ENCODE results near the gene STON1.

Gene STON1

GRCh38 chr2:48504647-48505327 is 25.2 kb upstream of the STON1 start:
- Histone ChIP-seq H3K4me2 (no peak overlapping the region), H3K4me1 (ENCODE audit: low read depth, poor library complexity, severe bottlenecking) (peaks cover 10% of the 10 kb centered on the region), H3K27me3 (ENCODE audit: insufficient read depth, low read depth) (no peaks in the 10 kb centered on the region), H3K9ac (no peak overlapping the region), H4K20me1 (ENCODE audit: insufficient read depth) (no peaks in the 10 kb centered on the region), H3K36me3 (ENCODE audit: insufficient read depth) (no peaks in the 10 kb centered on the region; the same call in 1 of the 2 replicates), H3K27ac (no peak overlapping the region), H2AFZ (ENCODE audit: low read depth) (no peak overlapping the region), H3K4me3 (IDR thresholded peaks at IDR 0.05; ENCODE audit: insufficient read depth, low read depth, low read length) (no peak overlapping the region), H3K79me2 (ENCODE audit: insufficient read depth, low read depth) (no peaks in the 10 kb centered on the region)
- TF ChIP-seq, protein P1, sequence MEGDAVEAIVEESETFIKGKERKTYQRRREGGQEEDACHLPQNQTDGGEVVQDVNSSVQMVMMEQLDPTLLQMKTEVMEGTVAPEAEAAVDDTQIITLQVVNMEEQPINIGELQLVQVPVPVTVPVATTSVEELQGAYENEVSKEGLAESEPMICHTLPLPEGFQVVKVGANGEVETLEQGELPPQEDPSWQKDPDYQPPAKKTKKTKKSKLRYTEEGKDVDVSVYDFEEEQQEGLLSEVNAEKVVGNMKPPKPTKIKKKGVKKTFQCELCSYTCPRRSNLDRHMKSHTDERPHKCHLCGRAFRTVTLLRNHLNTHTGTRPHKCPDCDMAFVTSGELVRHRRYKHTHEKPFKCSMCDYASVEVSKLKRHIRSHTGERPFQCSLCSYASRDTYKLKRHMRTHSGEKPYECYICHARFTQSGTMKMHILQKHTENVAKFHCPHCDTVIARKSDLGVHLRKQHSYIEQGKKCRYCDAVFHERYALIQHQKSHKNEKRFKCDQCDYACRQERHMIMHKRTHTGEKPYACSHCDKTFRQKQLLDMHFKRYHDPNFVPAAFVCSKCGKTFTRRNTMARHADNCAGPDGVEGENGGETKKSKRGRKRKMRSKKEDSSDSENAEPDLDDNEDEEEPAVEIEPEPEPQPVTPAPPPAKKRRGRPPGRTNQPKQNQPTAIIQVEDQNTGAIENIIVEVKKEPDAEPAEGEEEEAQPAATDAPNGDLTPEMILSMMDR (conservative IDR thresholded peaks at IDR 0.05; ENCODE audit: low read depth, low read length), result no peak

DNA sequence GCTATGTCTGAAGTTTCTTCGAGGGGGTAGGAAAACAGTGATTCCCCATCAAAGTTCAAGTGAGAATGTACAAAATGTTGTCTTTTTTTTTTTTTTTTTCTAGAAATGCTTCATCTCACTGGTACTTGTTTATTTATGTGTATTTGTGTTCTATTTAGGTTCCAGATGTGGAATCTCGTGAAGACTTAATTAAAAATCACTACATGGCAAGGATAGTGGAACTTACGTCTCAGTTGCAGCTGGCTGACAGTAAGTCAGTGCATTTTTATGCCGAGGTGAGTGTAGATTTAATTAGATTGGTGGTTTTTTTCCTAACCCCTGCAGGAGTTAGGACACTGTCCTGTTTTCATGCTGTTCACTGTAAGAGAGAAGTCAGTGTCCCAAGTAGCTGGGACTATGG is 22.8 kb upstream of the STON1 start:
- Histone ChIP-seq H2AFZ (ENCODE audit: low read depth) (no peak overlapping the region), H3K4me2 (no peak overlapping the region), H3K9ac (no peak overlapping the region), H3K4me3 (IDR thresholded peaks at IDR 0.05; ENCODE audit: insufficient read depth, low read depth, low read length) (no peak overlapping the region), H3K4me1 (ENCODE audit: low read depth, poor library complexity, severe bottlenecking) (peaks cover 10% of the 10 kb centered on the region), H4K20me1 (ENCODE audit: insufficient read depth) (no peaks in the 10 kb centered on the region), H3K36me3 (ENCODE audit: insufficient read depth) (no peaks in the 10 kb centered on the region; the same call in 1 of the 2 replicates), H3K27me3 (ENCODE audit: insufficient read depth, low read depth) (no peaks in the 10 kb centered on the region), H3K27ac (no peak overlapping the region), H3K79me2 (ENCODE audit: insufficient read depth, low read depth) (no peaks in the 10 kb centered on the region)
- TF ChIP-seq, protein P1 (conservative IDR thresholded peaks at IDR 0.05; ENCODE audit: low read depth, low read length), result no peak

DNA sequence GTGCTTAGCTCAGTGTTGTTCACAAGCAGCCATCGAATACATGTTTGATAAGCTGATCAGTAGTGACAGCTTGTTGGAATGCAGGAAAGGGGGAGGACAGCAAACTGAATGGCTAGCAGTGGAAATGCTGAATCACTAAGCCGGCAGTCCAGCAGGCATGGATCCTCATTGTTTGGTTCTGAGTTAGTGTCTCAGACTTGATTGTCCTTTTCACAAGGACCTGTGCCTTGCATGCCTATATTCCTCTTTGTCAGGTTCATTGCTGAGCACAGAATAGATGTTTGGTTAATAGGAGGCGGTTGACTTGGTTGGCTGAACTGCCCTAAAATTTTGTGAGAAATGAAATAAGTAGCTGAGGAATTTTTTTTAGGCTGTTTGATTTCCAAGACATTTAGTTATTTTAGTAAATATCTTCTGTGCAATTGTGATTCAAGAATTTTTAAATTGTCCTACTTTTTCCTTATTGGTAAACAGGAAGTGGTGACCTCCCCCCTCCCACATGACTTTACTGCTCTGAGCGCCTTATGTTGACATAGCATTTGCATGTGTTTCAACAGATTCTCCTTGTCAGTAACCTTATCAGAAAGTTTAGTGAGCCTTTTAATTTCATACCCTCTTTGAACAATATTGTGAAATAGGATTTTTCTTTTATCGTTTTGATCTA is 21.4 kb upstream of the STON1 start:
- no peaks in the 10 kb centered on the region; the same call in 1 of the 2 replicates for H3K36me3 ChIP-seq (ENCODE audit: insufficient read depth)
- H3K79me2 ChIP-seq (ENCODE audit: insufficient read depth, low read depth), result no peaks in the 10 kb centered on the region
- H3K4me3 ChIP-seq (IDR thresholded peaks at IDR 0.05; ENCODE audit: insufficient read depth, low read depth, low read length), result no peak overlapping the region
- H3K9ac ChIP-seq, result no peak overlapping the region
- H3K27me3 ChIP-seq (ENCODE audit: insufficient read depth, low read depth), result no peaks in the 10 kb centered on the region
- no peak overlapping the region for H2AFZ ChIP-seq (ENCODE audit: low read depth)
- TF ChIP-seq, protein P1 (conservative IDR thresholded peaks at IDR 0.05; ENCODE audit: low read depth, low read length), result no peak
- H4K20me1 ChIP-seq (ENCODE audit: insufficient read depth), result no peaks in the 10 kb centered on the region
- H3K4me1 ChIP-seq (ENCODE audit: low read depth, poor library complexity, severe bottlenecking), result peaks cover 10% of the 10 kb centered on the region
- H3K27ac ChIP-seq, result no peak overlapping the region; the same call in 1 of the 2 replicates
- H3K4me2 ChIP-seq, result no peak overlapping the region

DNA sequence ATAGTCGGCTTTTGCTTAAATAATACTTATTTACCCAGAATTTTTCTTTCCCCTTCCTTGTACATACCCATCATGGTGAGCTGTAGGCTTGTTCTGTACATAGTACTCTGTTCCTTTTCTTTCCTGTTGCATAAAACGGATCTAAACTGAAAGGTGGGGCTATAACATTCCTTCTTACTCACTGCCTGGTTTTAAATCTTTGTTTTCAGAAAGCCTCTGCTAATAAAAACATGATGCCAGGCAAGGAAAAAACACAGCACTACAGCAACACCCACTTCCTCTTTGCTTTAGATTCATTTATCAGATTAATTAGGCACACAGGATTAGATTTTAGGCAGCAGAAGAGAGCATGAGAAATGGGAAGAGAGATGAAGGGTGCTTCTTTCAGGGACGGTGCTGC is 19.6 kb upstream of the STON1 start:
- Histone ChIP-seq H3K27me3 (ENCODE audit: insufficient read depth, low read depth) (no peaks in the 10 kb centered on the region), H3K4me2 (no peak overlapping the region), H4K20me1 (ENCODE audit: insufficient read depth) (no peaks in the 10 kb centered on the region), H3K4me1 (ENCODE audit: low read depth, poor library complexity, severe bottlenecking) (peaks cover 10% of the 10 kb centered on the region), H3K36me3 (ENCODE audit: insufficient read depth) (no peaks in the 10 kb centered on the region; the same call in 1 of the 2 replicates), H3K4me3 (IDR thresholded peaks at IDR 0.05; ENCODE audit: insufficient read depth, low read depth, low read length) (no peak overlapping the region), H3K27ac (no peak overlapping the region), H3K79me2 (ENCODE audit: insufficient read depth, low read depth) (no peaks in the 10 kb centered on the region), H3K9ac (no peak overlapping the region), H2AFZ (ENCODE audit: low read depth) (no peak overlapping the region)
- TF ChIP-seq, protein P1 (conservative IDR thresholded peaks at IDR 0.05; ENCODE audit: low read depth, low read length), result no peak
